Fibroblast of skin of left quadriceps (primary cell): ENCODE measurements around the gene TBCC.
"Not testable (repeated sequence)": the region's sequence is repeated elsewhere in the genome, so short reads cannot be mapped to it uniquely, and the experiment has no call there.

Experiments
- DNase-seq, 2 experiments: peaks; one replicate each; pipeline ENCODE4 v3.0.0-alpha.2; 2013; ENCODE audit warnings: low read depth in 2 of 2

Gene TBCC

DNA sequence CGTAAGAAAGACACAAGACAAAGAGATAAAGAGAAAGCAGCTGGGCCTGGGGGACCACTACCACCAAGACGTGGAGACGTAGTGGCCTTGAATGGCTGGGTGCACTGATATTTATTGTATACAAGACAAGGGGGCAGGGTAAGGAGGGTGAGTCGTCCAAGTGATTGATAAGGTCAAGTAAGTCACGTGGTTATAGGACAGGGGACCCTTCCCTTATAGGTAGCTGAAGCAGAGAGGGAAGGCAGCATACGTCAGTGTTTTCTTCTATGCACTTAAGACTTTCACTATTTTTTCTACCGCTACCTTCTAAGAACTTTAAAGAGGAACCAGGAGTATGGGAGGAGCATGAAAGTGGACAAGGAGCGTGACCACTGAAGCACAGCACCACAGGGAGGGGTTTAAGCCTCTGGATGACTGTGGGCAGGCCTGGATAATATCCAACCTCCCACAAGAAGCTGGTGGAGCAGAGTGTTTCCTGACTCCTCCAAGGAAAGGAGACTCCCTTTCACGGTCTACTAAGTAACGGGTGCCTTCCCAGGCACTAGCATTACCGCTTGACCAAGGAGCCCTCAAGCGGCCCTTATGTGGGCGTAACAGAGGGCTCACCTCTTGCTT, 11.9 kb downstream of the TBCC start:
- DNase-seq, result not testable (repeated sequence)

DNA sequence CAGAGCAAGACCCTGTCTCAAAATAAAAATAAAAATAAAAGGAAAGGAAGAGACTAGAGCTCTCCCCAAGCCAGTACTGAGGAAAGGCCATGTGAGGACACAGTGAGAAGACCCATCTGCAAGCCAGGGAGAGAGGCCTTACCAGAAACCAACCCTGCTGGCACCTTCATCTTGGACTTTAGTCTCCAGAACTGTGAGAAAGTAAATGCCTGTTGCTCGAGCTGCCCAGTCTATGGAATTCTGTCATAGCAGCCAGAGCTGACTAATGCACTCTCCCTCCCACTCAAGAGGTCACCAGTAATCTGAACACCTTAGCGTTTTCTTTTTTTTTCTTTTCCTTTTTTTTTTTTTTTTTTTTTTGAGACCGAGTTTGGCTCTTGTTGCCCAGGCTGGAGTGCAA, 16.2 kb downstream of the TBCC start:
- DNase-seq, result no peak

DNA sequence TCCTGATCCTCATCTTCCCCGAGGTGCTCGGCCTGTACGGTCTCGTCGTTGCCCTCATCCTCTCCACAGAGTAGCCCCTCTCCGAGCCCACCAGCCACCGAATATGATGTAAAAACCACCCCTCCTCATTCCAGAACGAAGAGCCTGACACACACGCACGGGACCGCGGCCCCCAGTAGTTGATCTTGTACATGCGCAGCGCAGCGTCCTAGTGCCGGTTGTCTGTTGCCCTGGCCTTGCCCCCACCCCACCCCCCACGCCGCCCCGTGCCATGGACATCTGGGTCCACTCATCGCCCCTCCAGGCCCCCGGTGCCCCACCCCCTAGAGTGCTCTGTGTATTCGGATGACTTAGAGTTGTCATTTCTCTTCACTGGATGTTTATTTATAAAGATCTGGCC, 18.3 kb downstream of the TBCC start:
- DNase-seq, result no peak

DNA sequence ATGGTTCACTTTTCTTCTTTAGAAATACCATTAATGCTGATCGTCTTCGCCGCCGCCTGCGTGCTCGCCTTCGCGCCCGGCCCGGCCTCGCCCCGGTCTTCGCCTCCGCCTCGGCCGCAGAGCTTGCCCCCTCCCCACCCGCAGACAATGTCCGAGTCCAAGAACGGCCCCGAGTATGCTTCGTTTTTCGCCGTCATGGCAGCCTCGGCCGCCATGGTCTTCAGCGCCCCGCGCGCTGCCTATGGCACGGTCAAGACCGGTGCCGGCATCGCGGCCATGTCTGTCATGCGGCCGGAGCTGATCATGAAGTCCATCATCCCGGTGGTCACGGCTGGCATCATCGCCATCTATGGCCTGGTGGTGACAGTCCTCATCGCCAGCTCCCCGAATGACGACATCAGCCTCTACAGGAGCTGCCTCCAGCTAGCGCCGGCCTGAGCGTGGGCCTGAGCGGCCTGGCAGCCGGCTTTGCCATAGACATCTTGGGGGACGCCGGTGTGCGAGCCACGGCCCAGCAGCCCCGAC, 18.8 kb downstream of the TBCC start:
- no peak for DNase-seq

DNA sequence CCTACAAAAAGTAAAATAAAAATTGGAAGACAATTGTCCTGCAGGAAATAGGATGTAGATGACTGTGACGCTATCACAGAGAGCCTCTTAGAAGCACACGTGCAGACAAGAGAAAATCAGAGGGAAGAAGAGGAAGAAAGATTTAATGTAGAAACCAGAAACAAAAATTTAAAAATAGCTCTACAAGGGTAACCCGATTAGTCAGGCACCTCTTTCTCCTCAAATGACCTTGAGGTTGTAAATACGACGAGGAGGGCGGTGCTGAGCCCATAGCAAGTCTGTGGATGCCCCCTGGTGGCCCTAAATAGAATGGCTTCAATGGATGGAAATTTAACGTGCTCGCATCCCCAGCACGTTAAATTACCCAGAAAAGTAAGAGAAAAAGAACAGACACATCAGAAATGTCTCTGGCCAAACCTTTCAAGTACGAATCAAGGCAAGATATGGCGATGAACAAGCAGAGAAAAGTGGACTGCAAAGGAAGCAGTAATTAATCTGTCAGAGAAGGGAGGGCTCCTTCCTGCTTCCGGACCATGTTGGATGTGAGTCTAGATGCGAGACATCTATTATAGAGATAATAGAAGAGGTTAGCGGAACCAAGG, 19.3 kb downstream of the TBCC start:
- peak; percentile 78 to 83 for DNase-seq

DNA sequence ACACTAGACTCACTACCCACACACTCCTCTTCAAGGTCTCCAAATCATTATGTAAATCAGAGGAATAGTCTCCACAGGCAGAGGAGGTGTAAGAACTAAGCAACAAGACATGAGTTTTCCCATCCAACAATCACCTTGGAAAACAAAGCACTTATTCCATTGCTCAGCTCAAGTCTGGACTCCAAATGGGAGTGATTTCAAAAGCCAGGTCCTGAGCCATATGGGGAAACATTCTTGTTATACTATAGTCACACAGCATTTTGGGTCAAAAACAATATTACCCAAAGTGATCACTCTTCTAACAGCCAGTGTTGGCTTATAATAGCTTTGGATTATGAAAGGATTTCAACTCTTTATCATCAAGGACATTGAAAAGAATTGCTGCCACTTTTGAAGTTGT, 19.9 kb downstream of the TBCC start:
- no peak for DNase-seq

DNA sequence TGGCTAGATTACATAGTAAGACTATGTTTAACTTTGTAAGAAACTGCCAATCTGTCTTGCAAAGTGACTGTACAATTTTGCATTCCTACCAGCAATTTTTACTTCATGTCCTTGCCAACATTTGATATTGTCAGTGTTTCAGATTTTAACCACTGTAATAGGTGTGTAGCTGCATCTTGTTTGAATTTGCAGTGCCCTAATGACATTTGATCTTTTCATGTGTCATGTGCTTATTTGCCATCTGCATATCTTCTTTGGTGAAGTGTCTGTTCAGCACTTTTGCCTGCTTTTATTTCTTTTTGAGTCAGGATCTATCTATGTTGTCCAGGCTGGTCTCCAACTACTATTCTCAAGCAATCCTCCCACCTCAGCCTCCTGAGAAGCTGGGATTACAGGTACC, 21.1 kb downstream of the TBCC start:
- no peak for DNase-seq

DNA sequence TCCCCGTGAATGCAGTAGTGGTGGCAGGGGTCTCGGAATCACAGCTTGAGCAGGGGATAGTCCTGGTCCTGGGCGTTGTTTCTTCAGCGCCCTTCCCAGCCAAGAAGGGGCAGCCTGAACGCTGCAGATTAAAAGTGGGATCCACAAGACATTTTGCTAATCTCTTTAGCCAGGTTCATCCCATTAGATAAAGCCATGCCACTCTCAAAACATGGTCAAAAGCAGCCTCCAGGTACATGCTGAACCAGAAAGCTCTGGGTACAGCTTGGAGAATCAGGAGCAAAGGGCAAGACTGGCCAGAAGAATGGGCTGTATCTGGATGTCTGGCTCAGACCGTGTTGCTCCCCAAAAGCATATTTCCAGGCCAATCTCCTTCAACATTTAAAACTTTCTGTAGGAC, 23.4 kb downstream of the TBCC start, which contains the start of gene PRPH2:
TSS of gene PRPH2 (minus strand) at position 101 of the 400 bp plus-strand sequence. CDS start 263 bp downstream, outside the sequence.
- no peak for DNase-seq

DNA sequence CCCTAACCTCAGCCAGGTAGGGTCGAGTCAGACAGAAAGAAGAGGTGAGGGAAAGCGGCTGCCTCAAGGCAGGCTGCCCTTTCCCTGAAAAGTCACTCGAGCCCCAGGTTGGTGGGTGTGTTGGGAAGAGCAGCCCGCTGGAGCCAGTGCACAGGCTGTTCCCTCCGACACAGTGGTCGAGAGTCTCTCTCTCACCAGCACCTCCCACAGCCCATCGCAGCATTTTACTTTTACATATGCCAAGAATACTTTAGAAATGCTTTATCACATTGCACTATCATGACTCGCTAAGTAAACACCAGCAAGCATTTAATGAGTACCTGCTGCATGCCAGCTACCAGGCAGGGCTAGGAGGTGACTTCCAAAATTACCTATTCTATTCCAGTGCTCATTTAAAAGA, 25.2 kb downstream of the TBCC start:
- DNase-seq, result no peak

DNA sequence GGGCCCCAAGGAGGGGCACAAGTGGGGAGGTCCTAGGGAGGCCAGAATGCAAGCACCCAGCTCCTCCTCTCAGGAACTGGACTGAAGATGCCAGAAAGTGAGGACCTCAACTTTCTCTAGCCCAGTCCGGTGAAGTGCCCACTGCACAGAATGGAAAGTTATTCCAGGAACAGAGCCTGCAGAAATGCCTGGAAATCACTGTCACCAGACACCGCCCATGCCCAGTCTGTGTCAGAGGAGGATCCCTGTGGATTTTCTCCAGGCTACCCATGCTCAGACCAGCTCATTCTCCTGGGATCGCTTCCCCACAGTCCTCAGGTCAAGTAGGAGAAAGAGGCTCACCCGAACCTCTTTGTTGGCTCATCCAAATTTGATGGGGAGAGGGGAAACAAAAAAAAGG, 30.0 kb downstream of the TBCC start:
- DNase-seq, result no peak

DNA sequence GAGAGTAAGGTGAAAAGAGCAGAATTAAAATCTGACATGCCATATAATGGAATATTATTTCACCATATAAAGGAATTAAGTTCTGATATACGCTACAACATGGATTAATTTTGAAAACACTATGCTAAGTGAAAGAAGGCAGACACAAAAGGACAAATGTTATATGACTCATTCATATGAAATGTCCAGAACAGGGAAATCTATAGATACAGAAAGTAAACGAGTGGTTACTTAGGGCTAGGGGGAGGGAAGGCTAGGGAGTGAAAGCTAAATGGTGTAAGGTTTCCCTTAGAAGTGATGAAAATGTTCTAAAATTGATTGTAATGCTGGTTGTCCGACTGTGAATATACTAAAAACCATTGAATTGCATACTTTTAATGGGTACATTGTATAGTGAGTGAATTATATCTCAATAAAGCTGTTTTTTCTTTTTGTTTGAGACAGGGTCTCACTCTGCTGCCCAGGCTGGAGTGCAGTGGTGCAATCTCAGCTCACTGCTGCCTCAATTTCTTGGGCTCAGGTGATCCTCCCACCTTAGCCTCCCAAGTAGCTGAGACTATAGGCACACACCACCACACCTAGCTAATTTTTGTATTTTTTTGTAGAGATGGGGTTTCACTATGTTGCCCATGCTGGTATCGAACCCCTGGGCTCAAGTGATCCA, 31.7 kb downstream of the TBCC start:
- DNase-seq, result peak in 1 of 2 experiments; percentile 23

DNA sequence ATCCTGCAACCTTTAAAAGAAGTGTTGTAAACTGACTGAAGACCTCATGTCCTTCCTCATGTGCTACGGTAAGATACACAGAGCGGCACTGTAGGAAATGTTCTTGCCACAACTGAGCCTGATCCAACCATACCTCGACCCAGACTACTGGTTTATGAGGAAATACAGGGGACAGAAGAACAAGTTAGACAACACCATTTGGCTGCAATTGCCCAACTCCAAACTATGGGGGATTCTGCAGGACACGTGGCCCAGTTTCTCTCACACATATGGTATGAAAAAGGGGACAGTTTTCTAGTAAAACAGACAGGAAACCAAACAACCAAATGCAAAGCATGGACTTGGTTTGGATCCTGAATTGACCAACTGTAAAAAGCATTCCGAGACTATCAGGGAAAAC, 34.0 kb downstream of the TBCC start:
- DNase-seq, result no peak

DNA sequence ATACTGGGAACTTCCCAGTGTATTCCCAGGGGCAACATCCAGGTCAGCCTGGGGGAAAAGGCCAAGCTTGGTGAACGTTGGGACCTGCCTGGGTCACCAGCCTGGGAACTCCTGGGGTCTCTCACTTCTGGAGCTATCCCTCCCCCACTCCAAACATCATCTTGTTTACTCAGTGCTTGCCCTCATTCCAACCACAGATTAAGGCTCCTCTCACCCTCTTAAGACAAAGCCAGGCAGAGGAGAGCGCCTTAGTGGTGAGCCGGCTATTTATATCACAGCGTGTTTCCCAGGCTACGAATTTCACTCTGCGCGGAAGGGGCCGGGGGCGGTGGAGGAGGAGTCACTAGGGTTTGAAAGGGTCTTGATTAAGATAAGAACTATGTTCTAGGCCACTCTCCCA, 35.6 kb downstream of the TBCC start:
- DNase-seq, result no peak

DNA sequence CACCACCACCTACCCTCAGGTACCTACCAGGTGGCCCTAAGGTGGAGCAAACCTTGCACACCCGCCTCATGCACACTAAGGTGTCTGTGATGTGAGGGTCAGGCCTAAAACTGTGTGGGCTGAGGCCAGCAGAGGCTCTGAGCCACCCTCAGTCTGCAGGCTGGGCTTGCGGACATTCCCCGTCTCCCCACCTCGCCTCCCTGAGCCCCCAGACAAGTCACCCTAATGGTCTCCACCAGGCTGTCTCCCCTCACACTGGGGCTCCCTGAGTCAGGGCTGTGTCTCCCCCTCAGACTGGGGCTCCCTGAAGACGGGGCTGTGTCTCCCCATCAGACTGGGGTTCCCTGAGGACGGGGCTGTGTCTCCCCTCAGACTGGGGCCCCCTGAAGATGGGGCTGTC, 36.0 kb downstream of the TBCC start:
- DNase-seq, result no peak

DNA sequence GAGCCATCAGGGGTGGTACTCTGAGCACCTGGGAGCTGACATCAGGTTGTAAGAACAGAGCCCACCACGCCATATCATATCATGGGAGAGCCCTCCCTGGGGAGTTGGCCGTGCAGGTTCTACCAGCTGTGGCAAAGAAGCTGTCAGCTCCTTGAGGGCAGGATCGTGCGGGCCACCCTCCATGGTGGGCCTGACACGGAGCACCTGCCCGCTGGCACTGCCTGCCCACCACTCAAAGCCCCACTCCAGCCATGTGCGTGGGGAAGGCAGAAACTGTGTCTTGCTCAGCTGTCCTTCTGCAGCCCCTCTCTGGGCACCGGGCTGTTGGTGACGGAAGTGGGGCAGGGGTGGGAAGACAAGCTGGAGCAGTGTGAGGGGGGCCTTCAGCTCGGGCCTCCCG, 37.8 kb downstream of the TBCC start:
- no peak for DNase-seq

DNA sequence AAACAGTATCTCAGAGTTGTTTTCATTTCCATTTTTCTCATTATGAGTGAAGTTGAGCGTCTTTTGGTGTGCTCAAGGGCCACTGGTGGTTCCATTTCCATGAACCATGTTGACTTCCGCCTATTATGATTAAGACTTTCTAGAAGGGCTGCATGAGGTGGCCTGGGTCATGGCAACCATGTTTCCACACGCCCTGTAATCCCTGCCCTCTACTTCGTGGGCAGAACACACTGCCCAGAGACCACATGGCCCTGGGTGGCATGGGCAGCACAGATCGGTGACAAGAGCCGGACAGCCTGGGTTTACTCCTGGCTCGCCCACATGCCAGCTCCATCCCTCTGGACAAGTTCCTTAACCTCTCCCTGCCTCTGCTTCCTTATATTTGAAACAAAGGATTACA, 38.3 kb downstream of the TBCC start:
- no peak for DNase-seq

DNA sequence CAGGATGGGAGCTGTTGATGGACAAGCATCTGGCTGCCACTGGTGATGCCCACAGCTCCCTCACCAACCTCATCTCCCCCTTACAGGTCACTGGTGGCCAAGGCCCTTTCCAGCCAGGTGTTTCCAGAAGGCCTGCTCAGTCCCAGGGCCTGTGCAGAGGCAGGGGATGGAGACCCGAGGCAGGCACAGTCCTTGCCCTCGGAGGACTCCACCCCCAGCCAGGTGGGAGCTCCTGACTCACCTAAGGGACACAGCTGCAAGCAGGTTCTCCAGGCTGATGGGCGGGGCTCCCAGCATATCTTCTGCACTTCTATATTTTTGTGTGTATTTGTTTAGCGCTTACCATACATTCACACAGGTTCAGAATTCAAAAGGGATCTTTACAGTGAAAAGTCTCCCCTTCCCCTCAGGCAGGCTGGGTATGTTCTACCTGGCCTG, 40.9 kb downstream of the TBCC start:
- DNase-seq, result no peak

DNA sequence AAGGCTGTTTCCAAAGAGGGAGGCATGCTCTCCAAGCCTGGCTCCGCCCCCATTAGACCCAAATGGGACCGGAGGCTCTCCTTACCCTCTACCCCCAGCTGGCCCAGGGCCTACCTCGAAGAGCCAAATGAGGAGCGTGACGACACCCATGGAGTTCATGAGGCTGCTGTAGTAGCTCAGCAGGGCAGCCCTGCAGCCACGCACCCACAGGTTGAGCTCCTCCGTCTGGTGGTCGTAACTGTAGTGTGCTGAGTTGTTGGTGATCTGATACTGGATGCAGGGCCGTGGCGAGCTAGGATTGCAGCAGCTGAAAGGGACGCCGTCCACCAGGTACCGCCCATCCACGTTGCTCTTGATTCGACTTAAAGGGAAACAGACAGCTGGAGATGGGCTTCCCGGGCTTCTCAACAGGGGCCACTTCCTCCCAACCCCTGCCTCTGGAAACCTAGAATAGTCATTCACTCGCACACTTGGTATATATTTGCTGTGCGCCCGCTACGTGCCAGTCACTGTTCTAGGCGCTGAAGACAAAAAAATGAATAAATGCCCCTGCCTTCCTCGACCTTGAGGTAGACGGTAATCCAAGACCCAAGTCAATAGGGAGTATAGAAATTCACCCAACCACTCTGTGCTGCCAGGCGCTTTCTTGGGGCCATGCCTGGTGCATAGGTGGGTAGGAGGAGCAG, 41.5 kb downstream of the TBCC start:
- peak in 1 of 2 experiments; percentile 35 for DNase-seq

DNA sequence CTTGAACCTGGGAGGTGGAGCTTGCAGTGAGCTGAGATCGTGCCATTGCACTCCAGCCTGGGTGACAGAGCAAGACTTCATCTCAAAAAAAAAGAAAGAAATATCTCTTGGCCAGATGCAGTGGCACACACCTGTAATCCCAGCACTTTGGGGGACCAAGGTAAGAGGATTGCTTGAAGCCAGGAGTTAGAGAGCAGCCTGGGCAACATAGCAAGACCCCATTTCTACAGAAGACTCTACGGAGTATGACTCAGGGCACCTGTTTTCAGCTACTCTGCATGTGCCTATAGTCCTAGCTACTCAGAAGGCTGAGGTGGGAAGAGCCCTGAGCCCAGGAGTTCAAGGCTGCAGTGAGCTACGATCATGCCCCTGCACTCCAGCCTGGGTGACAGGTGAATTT, 43.1 kb downstream of the TBCC start:
- DNase-seq, result not testable (repeated sequence)

DNA sequence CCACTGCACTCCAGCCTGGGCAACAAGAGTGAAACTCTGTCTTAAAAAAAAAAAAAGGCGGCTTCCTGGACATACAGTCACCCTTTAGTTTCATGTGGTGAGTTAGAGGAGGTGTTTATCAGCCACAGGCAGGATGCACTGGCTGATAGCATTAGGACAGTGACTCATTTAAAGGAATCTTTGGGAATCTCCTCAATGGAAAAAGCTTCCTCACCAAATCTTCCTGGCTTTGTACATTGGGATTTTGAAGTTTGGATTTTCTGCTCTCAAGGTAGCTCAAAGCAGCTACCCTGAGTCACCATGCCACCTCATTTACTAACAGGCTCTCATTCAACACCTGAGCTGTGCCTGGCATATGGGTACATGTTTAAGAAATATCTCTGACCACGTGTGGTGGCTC, 43.7 kb downstream of the TBCC start:
- DNase-seq, result peak; percentile 22 to 34

DNA sequence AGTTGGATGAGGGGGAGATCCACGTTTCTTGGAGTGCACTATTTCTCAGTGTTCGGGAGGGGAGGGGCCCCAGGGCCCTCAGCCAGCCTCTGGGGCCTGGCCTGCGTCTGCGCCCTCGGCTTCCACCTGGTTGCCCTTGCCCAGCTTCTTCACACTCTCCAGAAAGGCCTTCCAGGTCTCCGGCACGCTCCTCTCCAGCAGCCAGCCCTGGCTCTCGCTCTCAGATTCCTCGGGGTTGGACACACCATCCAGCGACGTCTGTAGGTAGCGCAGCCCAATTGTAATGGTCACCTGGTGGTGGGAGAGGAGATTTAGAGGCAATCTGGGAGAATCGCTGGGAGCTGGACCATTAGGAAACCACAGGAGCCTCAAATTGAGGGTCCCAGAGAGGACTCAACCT, 47.7 kb downstream of the TBCC start:
- no peak for DNase-seq

DNA sequence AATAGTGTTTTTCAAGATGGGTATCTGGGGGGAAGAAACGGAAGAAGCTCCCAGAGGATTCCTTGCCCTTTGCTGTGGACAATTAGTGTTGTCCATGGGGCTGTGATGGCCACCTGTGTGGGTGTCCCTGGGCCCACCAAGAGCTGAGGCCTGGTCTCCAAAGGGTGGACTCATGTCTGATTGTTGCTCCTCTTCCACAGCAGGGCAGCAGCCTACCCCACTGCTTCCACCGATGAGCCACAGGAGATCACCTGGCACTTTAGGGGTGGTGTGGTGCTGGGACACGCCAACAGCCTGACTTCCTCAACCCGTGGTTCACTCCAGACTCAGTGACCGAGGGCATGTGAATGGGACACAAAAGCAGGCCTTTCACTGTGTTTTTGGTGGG, 48.6 kb downstream of the TBCC start:
- DNase-seq, result no peak
